Natural killer cell (primary cell): Measurements from ENCODE around the gene DRAM2. TPM values are rescaled to one million over a fixed set of nuclear protein-coding genes. Genes with fewer than 3 reads are reported as not detected.

Source experiments
- ATAC-seq, 3 donors: fragments of 150-1000 bp in 2 of 3; fragments of 200-7000 bp in 1 of 3; cut with Tn5 transposase; 1 replicate in 1 of 3; 2 replicates in 2 of 3; pipeline ENCODE4 v1.10.0; 2021; ENCODE audit warnings: mild to moderate bottlenecking in 2 of 3, moderate library complexity in 2 of 3
- DNase-seq, 2 donors: peaks; one replicate each; pipeline versions ENCODE4 v3.0.0 to v3.0.0-alpha.2; 2013 to 2021; ENCODE audit warnings: mixed read lengths in 1 of 2
- H3K27ac ChIP-seq: one replicate; pipeline ENCODE4 v1.5.1; 2013; ENCODE audit warnings: mild to moderate bottlenecking, low read length
- H3K27me3 ChIP-seq: one replicate; pipeline ENCODE4 v1.6.1; 2013; ENCODE audit warnings: low read length; ENCODE audit not compliant: control insufficient read depth, insufficient read depth
- H3K36me3 ChIP-seq: one replicate; pipeline ENCODE4 v1.6.1; 2013; ENCODE audit warnings: low read length; ENCODE audit not compliant: control insufficient read depth, insufficient read depth
- H3K4me1 ChIP-seq: one replicate; pipeline ENCODE4 v1.6.1; 2013; ENCODE audit warnings: low read length; ENCODE audit not compliant: control insufficient read depth, insufficient read depth
- H3K4me3 ChIP-seq: one replicate; pipeline ENCODE4 v1.5.1; 2013; ENCODE audit warnings: low read length
- H3K9me3 ChIP-seq: one replicate; pipeline ENCODE4 v1.6.1; 2013; ENCODE audit warnings: low read length; ENCODE audit not compliant: control insufficient read depth, insufficient read depth
- H3K27ac Mint-ChIP-seq, 2 donors: one replicate each; pipeline ENCODE4 v1.8.0; 2022; ENCODE audit warnings: mild to moderate bottlenecking in 2 of 2, mixed read lengths in 2 of 2, moderate library complexity in 1 of 2
- H3K27me3 Mint-ChIP-seq, 2 donors: one replicate each; pipeline ENCODE4 v1.8.0; 2022; ENCODE audit warnings: low read depth in 2 of 2, mixed read lengths in 2 of 2
- H3K36me3 Mint-ChIP-seq: one replicate; pipeline ENCODE4 v1.8.0; 2022; ENCODE audit warnings: mixed read lengths
- H3K4me1 Mint-ChIP-seq, 2 donors: one replicate each; pipeline ENCODE4 v1.8.0; 2022; ENCODE audit warnings: mixed read lengths in 2 of 2
- H3K4me3 Mint-ChIP-seq: one replicate; pipeline ENCODE4 v1.8.0; 2022; ENCODE audit warnings: mild to moderate bottlenecking, moderate library complexity, mixed read lengths
- H3K9me3 Mint-ChIP-seq, 2 donors: one replicate each; pipeline ENCODE4 v1.8.0; 2022; ENCODE audit warnings: mixed read lengths in 2 of 2
- WGBS: methylation state at CpG from one replicate; pipeline ENCODE4 v1.1.7; 2013; ENCODE audit warnings: missing lambda C conversion rate; ENCODE audit not compliant: insufficient coverage; 5-methylcytosine and 5-hydroxymethylcytosine counted together
- intact Hi-C: fragments of 100-400 bp; cut with micrococcal nuclease; formaldehyde crosslinking; loops from one replicate; pipeline ENCODE4 v1.14.2; 2022
- total RNA-seq, 4 donors: library from RNA; stranded (reverse); fragments of 120-200 nt in 1 of 4; gene quantifications; one replicate each; pipeline versions ENCODE4 v1.2.3 to v1.2.4, GENCODE V29; 2013 to 2022
- TF ChIP-seq, protein P1 (sequence below): fragments of 200-600 bp; IDR thresholded peaks from one replicate; pipeline ENCODE4 v1.8.0; 2022; ENCODE audit warnings: antibody characterized with exemption

Gene DRAM2
- total RNA-seq, 3 donors from 2014 or later (not counting 1 experiment from before 2014, with no cell fraction given) = 35.8 to 40.8 (median 36.4) TPM

GRCh38 chr1:111110197-111110899 is 29.5 kb downstream of the DRAM2 start:
- peaks cover 4 to 6% of the 10 kb centered on the region in 2 donors for H3K9me3 Mint-ChIP-seq
- H3K27me3 Mint-ChIP-seq = peaks cover 0 to 2% of the 10 kb centered on the region in 2 donors
- TF ChIP-seq, protein P1, sequence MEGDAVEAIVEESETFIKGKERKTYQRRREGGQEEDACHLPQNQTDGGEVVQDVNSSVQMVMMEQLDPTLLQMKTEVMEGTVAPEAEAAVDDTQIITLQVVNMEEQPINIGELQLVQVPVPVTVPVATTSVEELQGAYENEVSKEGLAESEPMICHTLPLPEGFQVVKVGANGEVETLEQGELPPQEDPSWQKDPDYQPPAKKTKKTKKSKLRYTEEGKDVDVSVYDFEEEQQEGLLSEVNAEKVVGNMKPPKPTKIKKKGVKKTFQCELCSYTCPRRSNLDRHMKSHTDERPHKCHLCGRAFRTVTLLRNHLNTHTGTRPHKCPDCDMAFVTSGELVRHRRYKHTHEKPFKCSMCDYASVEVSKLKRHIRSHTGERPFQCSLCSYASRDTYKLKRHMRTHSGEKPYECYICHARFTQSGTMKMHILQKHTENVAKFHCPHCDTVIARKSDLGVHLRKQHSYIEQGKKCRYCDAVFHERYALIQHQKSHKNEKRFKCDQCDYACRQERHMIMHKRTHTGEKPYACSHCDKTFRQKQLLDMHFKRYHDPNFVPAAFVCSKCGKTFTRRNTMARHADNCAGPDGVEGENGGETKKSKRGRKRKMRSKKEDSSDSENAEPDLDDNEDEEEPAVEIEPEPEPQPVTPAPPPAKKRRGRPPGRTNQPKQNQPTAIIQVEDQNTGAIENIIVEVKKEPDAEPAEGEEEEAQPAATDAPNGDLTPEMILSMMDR = no peak

GRCh38 chr1:111104981-111105380 is 34.9 kb downstream of the DRAM2 start:
- H3K4me1 Mint-ChIP-seq = no peaks in the 10 kb centered on the region
- TF ChIP-seq, protein P1 = no peak
- no peaks in the 10 kb centered on the region for H3K9me3 ChIP-seq
- H3K27me3 ChIP-seq = no peaks in the 10 kb centered on the region
- no peaks in the 10 kb centered on the region for H3K36me3 ChIP-seq
- intact Hi-C loops = no loop called here
- H3K4me3 ChIP-seq = no peak overlapping the region
- WGBS = 88% methylated on average over 2 of the region's 2 CpGs
- no peak overlapping the region for H3K27ac ChIP-seq
- DNase-seq (no peak), ATAC-seq (no peak)
- H3K4me3 Mint-ChIP-seq = no peak overlapping the region
- H3K27me3 Mint-ChIP-seq = peaks cover 4 to 5% of the 10 kb centered on the region in 2 donors
- H3K9me3 Mint-ChIP-seq = peaks cover 4 to 8% of the 10 kb centered on the region in 2 donors
- H3K27ac Mint-ChIP-seq = no peak overlapping the region
- H3K4me1 ChIP-seq = no peaks in the 10 kb centered on the region
- peaks cover 10% of the 10 kb centered on the region for H3K36me3 Mint-ChIP-seq

More at GRCh38 chr1:111110197-111110899, 29.5 kb downstream of the DRAM2 start:
- DNase-seq (no peak), ATAC-seq (no peak)
- H3K27ac ChIP-seq = no peak overlapping the region
- no peaks in the 10 kb centered on the region for H3K4me1 ChIP-seq
- intact Hi-C loops = no loop called here
- no peaks in the 10 kb centered on the region for H3K27me3 ChIP-seq
- peaks cover 10% of the 10 kb centered on the region for H3K36me3 Mint-ChIP-seq
- WGBS = 91% methylated on average over 1 of the region's 1 CpG
- H3K4me1 Mint-ChIP-seq = no peaks in the 10 kb centered on the region
- no peak overlapping the region for H3K4me3 Mint-ChIP-seq
- no peak overlapping the region for H3K4me3 ChIP-seq
- no peak overlapping the region for H3K27ac Mint-ChIP-seq
- H3K36me3 ChIP-seq = no peaks in the 10 kb centered on the region
- H3K9me3 ChIP-seq = no peaks in the 10 kb centered on the region

- Mint-ChIP-seq H3K27ac (no peak overlapping the region), H3K4me3 (no peak overlapping the region), H3K9me3 (peaks cover 2 to 9% of the 10 kb centered on the region in 2 donors), H3K27me3 (peaks cover 4 to 5% of the 10 kb centered on the region in 2 donors), H3K4me1 (no peaks in the 10 kb centered on the region), H3K36me3 (no peaks in the 10 kb centered on the region)
- TF ChIP-seq, protein P1 = no peak
- no peaks in the 10 kb centered on the region for H3K4me1 ChIP-seq
- WGBS = 85% methylated on average over 5 of the region's 5 CpGs
- H3K27ac ChIP-seq = no peak overlapping the region
- H3K4me3 ChIP-seq = no peak overlapping the region
- H3K27me3 ChIP-seq = no peaks in the 10 kb centered on the region
- ATAC-seq (no peak), DNase-seq (no peak)
- intact Hi-C loops = no loop called here
- H3K9me3 ChIP-seq = peaks cover 5% of the 10 kb centered on the region
- no peaks in the 10 kb centered on the region for H3K36me3 ChIP-seq
Observed at GRCh38 chr1:111101854-111102642, 37.8 kb downstream of the DRAM2 start.
